CD14-positive monocyte (primary cell): Measurements from ENCODE around the gene ACVR1. TPM values are rescaled to one million over a fixed set of nuclear protein-coding genes. Genes with fewer than 3 reads are reported as not detected.

ENCODE experiments used
- DNase-seq, 3 donors: peaks; one replicate each; pipeline ENCODE4 v3.0.0-alpha.2; 2011 to 2022
- H2AFZ ChIP-seq: 2 replicates; pipeline ENCODE4 v1.6.0; 2012; ENCODE audit warnings: mild to moderate bottlenecking, low read depth, low read length, inconsistent platforms; ENCODE audit not compliant: insufficient read depth, poor library complexity, severe bottlenecking
- H3K27ac ChIP-seq, 2 donors: 1 replicate in 1 of 2; 2 replicates in 1 of 2; pipeline ENCODE4 v1.5.1; 2012 to 2013; ENCODE audit warnings: low read length in 2 of 2, control low read depth in 1 of 2, inconsistent platforms in 1 of 2, low read depth in 1 of 2, mild to moderate bottlenecking in 1 of 2
- H3K27me3 ChIP-seq, 2 donors: one replicate each; pipeline versions ENCODE4 v1.6.0 to v1.6.1; 2011 to 2013; ENCODE audit warnings: low read length in 2 of 2; ENCODE audit not compliant: control insufficient read depth in 2 of 2, insufficient read depth in 2 of 2
- H3K36me3 ChIP-seq, 2 donors: replicated peaks in 1 of 2; 1 replicate in 1 of 2; 2 replicates in 1 of 2; pipeline versions ENCODE4 v1.5.1 to v1.6.1; 2012 to 2013; ENCODE audit warnings: low read length in 2 of 2, control low read depth in 1 of 2, inconsistent platforms in 1 of 2, mild to moderate bottlenecking in 1 of 2; ENCODE audit not compliant: insufficient read depth in 2 of 2, control insufficient read depth in 1 of 2
- H3K4me1 ChIP-seq, 2 donors: 1 replicate in 1 of 2; 2 replicates in 1 of 2; pipeline versions ENCODE4 v1.5.1 to v1.6.1; 2012 to 2013; ENCODE audit warnings: low read length in 2 of 2, control low read depth in 1 of 2, inconsistent platforms in 1 of 2, mild to moderate bottlenecking in 1 of 2, moderate library complexity in 1 of 2; ENCODE audit not compliant: insufficient read depth in 2 of 2, control insufficient read depth in 1 of 2
- H3K4me2 ChIP-seq: replicated peaks from 2 replicates; pipeline ENCODE3; 2012; ENCODE audit warnings: low read length, moderate library complexity, mild to moderate bottlenecking; ENCODE audit not compliant: poor library complexity, severe bottlenecking; ENCODE audit errors: extremely low read depth
- H3K4me3 ChIP-seq, 3 experiments: fragments of 200-600 bp in 1 of 3; sonication (generic) in 1 of 3; replicated peaks in 1 of 3; 1 replicate in 2 of 3; 2 replicates in 1 of 3; pipeline ENCODE4 v1.5.1; 2011 to 2013; ENCODE audit warnings: low read length in 3 of 3, mild to moderate bottlenecking in 3 of 3, control low read depth in 2 of 3, low read depth in 2 of 3, inconsistent platforms in 1 of 3, moderate library complexity in 1 of 3
- H3K79me2 ChIP-seq: 2 replicates; pipeline ENCODE4 v1.6.0; 2012; ENCODE audit warnings: mild to moderate bottlenecking, control low read depth, inconsistent platforms, low read length, moderate library complexity; ENCODE audit not compliant: insufficient read depth
- H3K9ac ChIP-seq: 2 replicates; pipeline ENCODE4 v1.6.0; 2017; ENCODE audit warnings: low read length, mild to moderate bottlenecking; ENCODE audit not compliant: insufficient read depth, poor library complexity, severe bottlenecking
- H3K9me3 ChIP-seq, 2 donors: replicated peaks in 1 of 2; 1 replicate in 1 of 2; 2 replicates in 1 of 2; pipeline versions ENCODE4 v1.5.1 to v1.6.1; 2012 to 2013; ENCODE audit warnings: low read length in 2 of 2, control low read depth in 1 of 2; ENCODE audit not compliant: control insufficient read depth in 1 of 2, insufficient read depth in 1 of 2
- H4K20me1 ChIP-seq: 2 replicates; pipeline ENCODE4 v1.6.0; 2012; ENCODE audit warnings: mild to moderate bottlenecking, low read length, control low read depth, moderate library complexity; ENCODE audit not compliant: insufficient read depth
- H3K27ac Mint-ChIP-seq, 7 donors: one replicate each; pipeline ENCODE4 v1.8.0; 2020; ENCODE audit warnings: mild to moderate bottlenecking in 7 of 7, mixed read lengths in 7 of 7, moderate library complexity in 6 of 7, inconsistent platforms in 2 of 7
- H3K27me3 Mint-ChIP-seq, 3 donors: one replicate each; pipeline ENCODE4 v1.8.0; 2021 to 2022; ENCODE audit warnings: low read depth in 3 of 3, mild to moderate bottlenecking in 3 of 3, mixed read lengths in 3 of 3, moderate library complexity in 3 of 3, inconsistent platforms in 1 of 3
- H3K36me3 Mint-ChIP-seq, 2 donors: one replicate each; pipeline ENCODE4 v1.8.0; 2020; ENCODE audit warnings: mixed read lengths in 2 of 2, inconsistent platforms in 1 of 2, mild to moderate bottlenecking in 1 of 2
- H3K4me1 Mint-ChIP-seq: one replicate; pipeline ENCODE4 v1.8.0; 2020; ENCODE audit warnings: mild to moderate bottlenecking, mixed read lengths
- H3K4me3 Mint-ChIP-seq, 2 donors: one replicate each; pipeline ENCODE4 v1.8.0; 2020; ENCODE audit warnings: mild to moderate bottlenecking in 2 of 2, mixed read lengths in 2 of 2, moderate library complexity in 1 of 2
- H3K9me3 Mint-ChIP-seq, 7 donors: one replicate each; pipeline ENCODE4 v1.8.0; 2020 to 2022; ENCODE audit warnings: mixed read lengths in 7 of 7, mild to moderate bottlenecking in 6 of 7, moderate library complexity in 6 of 7, inconsistent platforms in 2 of 7
- WGBS: methylation state at CpG from one replicate; pipeline ENCODE4 v1.1.5; 2013; ENCODE audit warnings: missing lambda C conversion rate; ENCODE audit not compliant: insufficient coverage; 5-methylcytosine and 5-hydroxymethylcytosine counted together
- intact Hi-C, 2 donors: fragments of 100-400 bp; cut with micrococcal nuclease; formaldehyde crosslinking; loops; one replicate each; pipeline versions ENCODE4 v1.15.0 to v1.15.1; 2023
- polyA plus RNA-seq, 3 donors: library from polyadenylated mRNA; depleted of rRNA in 1 of 3; unstranded in 2 of 3; stranded (reverse) in 1 of 3; fragments of 300-500 nt in 2 of 3; fragments of >200 nt in 1 of 3; fragmentation: Illumina TruSeq in 2 of 3; gene quantifications; 1 replicate in 2 of 3; 2 replicates in 1 of 3; pipeline ENCODE4 v1.2.3, GENCODE V29; 2012 to 2021
- TF ChIP-seq, protein P1 (sequence below): fragments of 200-600 bp; IDR thresholded peaks from one replicate; pipeline ENCODE4 v1.8.0; 2022; ENCODE audit warnings: antibody characterized with exemption, mild to moderate bottlenecking

Gene ACVR1
- polyA plus RNA-seq, 3 donors = 2.8 to 13.4 (median 4.9) TPM

DNA sequence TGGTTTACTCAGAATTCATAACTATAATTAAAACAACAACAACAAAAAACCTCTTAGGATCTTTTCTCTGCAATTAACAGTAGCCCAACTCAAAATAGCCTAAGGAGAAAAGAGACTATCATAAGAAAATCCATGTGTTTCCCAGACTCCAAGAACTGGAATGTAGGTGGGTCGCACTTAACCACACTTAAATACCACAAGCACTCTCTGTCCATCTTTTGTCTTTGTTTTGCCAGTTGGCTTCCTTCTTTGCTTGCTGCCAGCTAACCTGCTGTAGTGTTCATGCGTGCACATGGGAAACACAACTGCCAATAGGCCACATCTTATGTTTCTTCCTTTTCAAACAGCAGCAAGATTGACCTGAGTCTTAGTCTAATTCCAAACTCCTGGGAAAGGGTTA, 24.1 kb upstream of the ACVR1 start:
- no peaks in the 10 kb centered on the region for H3K9me3 ChIP-seq
- intact Hi-C loops = no loop called here

DNA sequence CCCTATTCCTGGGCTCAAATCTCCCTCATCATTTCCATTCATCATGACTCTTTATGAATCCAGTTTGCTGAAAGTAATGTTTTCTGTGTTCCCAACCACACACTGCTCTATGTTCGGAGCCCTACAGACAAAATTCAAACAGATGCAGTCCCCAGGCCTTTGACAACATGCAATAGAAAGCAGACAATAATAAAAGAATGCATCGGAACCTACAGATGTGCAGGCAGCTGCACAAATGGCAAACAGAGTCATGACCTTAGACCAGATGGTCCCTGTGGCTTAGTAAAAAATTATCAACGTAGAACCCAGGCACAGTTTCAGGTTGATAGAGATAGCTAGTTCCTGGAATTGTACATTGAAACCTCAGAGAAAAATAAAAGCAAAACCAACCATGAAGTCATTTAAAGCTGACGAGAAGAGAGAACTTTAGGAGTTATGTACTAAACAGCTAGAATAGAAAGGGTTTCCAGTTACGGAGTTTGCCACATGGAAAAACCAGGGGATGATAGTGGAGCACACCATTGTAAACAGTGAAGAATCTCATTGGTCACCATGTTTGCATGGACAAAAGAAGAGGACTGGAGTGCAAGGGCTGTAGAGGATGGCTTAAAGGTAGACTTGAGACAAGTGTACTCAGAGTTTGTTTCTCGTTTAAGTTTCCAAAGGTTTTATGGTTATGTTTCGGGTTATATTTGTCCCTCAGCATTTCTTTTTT, 23.2 kb upstream of the ACVR1 start:
- peaks cover 21 to 22% of the 10 kb centered on the region in 2 donors for H3K4me1 ChIP-seq
- intact Hi-C loops = no loop called here
- H4K20me1 ChIP-seq = no peaks in the 10 kb centered on the region
- DNase-seq = no peak
- no peak overlapping the region for H3K27ac ChIP-seq
- Mint-ChIP-seq H3K4me1 (peaks cover 28% of the 10 kb centered on the region), H3K27ac (peak overlapping the region in 1 of 7 donors; percentile 20), H3K4me3 (no peak overlapping the region), H3K9me3 (no peaks in the 10 kb centered on the region), H3K27me3 (peaks cover 0 to 2% (median 0%) of the 10 kb centered on the region in 3 donors), H3K36me3 (no peaks in the 10 kb centered on the region)
- no peaks in the 10 kb centered on the region for H3K79me2 ChIP-seq
- no peaks in the 10 kb centered on the region for H3K36me3 ChIP-seq
- H2AFZ ChIP-seq = no peak overlapping the region
- no peaks in the 10 kb centered on the region for H3K9me3 ChIP-seq
- H3K27me3 ChIP-seq = no peaks in the 10 kb centered on the region
- no peak overlapping the region for H3K4me3 ChIP-seq
- H3K4me2 ChIP-seq = no peak overlapping the region
- H3K9ac ChIP-seq = no peak overlapping the region
- WGBS = 87% methylated on average over 5 of the region's 7 CpGs
- TF ChIP-seq, protein P1, sequence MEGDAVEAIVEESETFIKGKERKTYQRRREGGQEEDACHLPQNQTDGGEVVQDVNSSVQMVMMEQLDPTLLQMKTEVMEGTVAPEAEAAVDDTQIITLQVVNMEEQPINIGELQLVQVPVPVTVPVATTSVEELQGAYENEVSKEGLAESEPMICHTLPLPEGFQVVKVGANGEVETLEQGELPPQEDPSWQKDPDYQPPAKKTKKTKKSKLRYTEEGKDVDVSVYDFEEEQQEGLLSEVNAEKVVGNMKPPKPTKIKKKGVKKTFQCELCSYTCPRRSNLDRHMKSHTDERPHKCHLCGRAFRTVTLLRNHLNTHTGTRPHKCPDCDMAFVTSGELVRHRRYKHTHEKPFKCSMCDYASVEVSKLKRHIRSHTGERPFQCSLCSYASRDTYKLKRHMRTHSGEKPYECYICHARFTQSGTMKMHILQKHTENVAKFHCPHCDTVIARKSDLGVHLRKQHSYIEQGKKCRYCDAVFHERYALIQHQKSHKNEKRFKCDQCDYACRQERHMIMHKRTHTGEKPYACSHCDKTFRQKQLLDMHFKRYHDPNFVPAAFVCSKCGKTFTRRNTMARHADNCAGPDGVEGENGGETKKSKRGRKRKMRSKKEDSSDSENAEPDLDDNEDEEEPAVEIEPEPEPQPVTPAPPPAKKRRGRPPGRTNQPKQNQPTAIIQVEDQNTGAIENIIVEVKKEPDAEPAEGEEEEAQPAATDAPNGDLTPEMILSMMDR = no peak

More for the DNA sequence above, 24.1 kb upstream of the ACVR1 start:
- H3K27me3 Mint-ChIP-seq = peaks cover 0 to 2% (median 2%) of the 10 kb centered on the region in 3 donors
- Histone ChIP-seq H3K79me2 (no peaks in the 10 kb centered on the region), H3K4me2 (no peak overlapping the region), H3K9ac (no peak overlapping the region), H4K20me1 (no peaks in the 10 kb centered on the region), H3K4me1 (peaks cover 16% of the 10 kb centered on the region in 2 donors), H3K36me3 (no peaks in the 10 kb centered on the region), H3K27ac (no peak overlapping the region), H3K4me3 (no peak overlapping the region), H2AFZ (no peak overlapping the region), H3K27me3 (no peaks in the 10 kb centered on the region)
- no peak for DNase-seq
- no CpG with 5 or more reads among the region's 2 CpGs for WGBS
- peaks cover 21% of the 10 kb centered on the region for H3K4me1 Mint-ChIP-seq
- H3K36me3 Mint-ChIP-seq = no peaks in the 10 kb centered on the region
- TF ChIP-seq, protein P1 = no peak
- no peaks in the 10 kb centered on the region for H3K9me3 Mint-ChIP-seq
- H3K4me3 Mint-ChIP-seq = no peak overlapping the region
- H3K27ac Mint-ChIP-seq = no peak overlapping the region
